HUES64 (cell line): Measurements from ENCODE around the gene CDH4.

Source experiments
- H3K27ac ChIP-seq: 2 replicates; pipeline ENCODE4 v1.7.0; 2013; ENCODE audit warnings: low read depth, low read length, inconsistent platforms
- H3K27me3 ChIP-seq: 2 replicates; pipeline ENCODE4 v1.6.1; 2013; ENCODE audit warnings: mild to moderate bottlenecking, low read length; ENCODE audit not compliant: insufficient read depth
- H3K36me3 ChIP-seq: 2 replicates; pipeline ENCODE4 v1.6.1; 2013; ENCODE audit warnings: mild to moderate bottlenecking, low read length; ENCODE audit not compliant: insufficient read depth
- H3K4me1 ChIP-seq: 2 replicates; pipeline ENCODE4 v1.6.1; 2013; ENCODE audit warnings: mild to moderate bottlenecking, low read length, moderate library complexity; ENCODE audit not compliant: insufficient read depth
- H3K4me3 ChIP-seq: 2 replicates; pipeline ENCODE4 v1.5.1; 2013; ENCODE audit warnings: mild to moderate bottlenecking, low read length, moderate library complexity
- H3K9ac ChIP-seq: 2 replicates; pipeline ENCODE4 v1.6.1; 2013; ENCODE audit warnings: mild to moderate bottlenecking, low read depth, low read length
- H3K9me3 ChIP-seq: 2 replicates; pipeline ENCODE4 v1.6.1; 2013; ENCODE audit warnings: low read depth, low read length; ENCODE audit not compliant: insufficient read depth
- WGBS: fragments of 150-250, 120-280 bp; methylation state at CpG from one replicate; pipeline ENCODE4 v1.1.7; 2013; ENCODE audit warnings: missing lambda C conversion rate; 5-methylcytosine and 5-hydroxymethylcytosine counted together

The CDH4 gene

GRCh38 chr20:61880706-61881105 is 628.6 kb downstream of the CDH4 start:
- H3K9ac ChIP-seq = no peak overlapping the region
- no peaks in the 10 kb centered on the region for H3K36me3 ChIP-seq
- no peaks in the 10 kb centered on the region for H3K27me3 ChIP-seq
- no peak overlapping the region for H3K4me3 ChIP-seq
- H3K27ac ChIP-seq = no peak overlapping the region
- 93% methylated on average over 8 of the region's 8 CpGs for WGBS
- no peaks in the 10 kb centered on the region for H3K9me3 ChIP-seq
- no peaks in the 10 kb centered on the region for H3K4me1 ChIP-seq

GRCh38 chr20:61881416-61881815 is 629.4 kb downstream of the CDH4 start:
- Histone ChIP-seq H3K9ac (no peak overlapping the region), H3K27me3 (no peaks in the 10 kb centered on the region), H3K27ac (no peak overlapping the region), H3K9me3 (no peaks in the 10 kb centered on the region), H3K4me3 (no peak overlapping the region), H3K4me1 (no peaks in the 10 kb centered on the region), H3K36me3 (no peaks in the 10 kb centered on the region)
- 90% methylated on average over 19 of the region's 19 CpGs for WGBS

DNA sequence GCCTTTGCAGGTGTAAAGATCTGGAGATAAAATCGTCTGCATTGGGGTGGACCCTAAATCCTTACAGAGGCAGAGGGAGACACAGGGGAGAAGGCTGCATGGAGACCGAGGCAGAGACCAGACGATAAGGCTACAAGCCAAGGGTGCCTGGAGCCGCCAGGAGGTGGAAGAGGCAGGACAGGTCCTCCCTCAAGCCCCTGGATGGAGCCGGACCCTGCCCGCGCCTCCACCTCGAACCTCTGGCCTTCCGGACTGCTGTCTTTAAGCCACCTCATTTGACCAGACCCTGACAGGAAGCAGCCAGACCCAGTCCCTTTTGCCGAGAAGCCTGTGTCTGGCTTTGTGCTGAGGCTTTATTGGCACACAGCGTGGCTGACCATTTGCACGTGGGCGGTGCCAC is 629.8 kb downstream of the CDH4 start:
- Histone ChIP-seq H3K9ac (no peak overlapping the region), H3K4me1 (no peaks in the 10 kb centered on the region), H3K4me3 (no peak overlapping the region), H3K27ac (no peak overlapping the region), H3K36me3 (no peaks in the 10 kb centered on the region), H3K27me3 (no peaks in the 10 kb centered on the region), H3K9me3 (no peaks in the 10 kb centered on the region)
- WGBS = 92% methylated on average over 13 of the region's 13 CpGs

DNA sequence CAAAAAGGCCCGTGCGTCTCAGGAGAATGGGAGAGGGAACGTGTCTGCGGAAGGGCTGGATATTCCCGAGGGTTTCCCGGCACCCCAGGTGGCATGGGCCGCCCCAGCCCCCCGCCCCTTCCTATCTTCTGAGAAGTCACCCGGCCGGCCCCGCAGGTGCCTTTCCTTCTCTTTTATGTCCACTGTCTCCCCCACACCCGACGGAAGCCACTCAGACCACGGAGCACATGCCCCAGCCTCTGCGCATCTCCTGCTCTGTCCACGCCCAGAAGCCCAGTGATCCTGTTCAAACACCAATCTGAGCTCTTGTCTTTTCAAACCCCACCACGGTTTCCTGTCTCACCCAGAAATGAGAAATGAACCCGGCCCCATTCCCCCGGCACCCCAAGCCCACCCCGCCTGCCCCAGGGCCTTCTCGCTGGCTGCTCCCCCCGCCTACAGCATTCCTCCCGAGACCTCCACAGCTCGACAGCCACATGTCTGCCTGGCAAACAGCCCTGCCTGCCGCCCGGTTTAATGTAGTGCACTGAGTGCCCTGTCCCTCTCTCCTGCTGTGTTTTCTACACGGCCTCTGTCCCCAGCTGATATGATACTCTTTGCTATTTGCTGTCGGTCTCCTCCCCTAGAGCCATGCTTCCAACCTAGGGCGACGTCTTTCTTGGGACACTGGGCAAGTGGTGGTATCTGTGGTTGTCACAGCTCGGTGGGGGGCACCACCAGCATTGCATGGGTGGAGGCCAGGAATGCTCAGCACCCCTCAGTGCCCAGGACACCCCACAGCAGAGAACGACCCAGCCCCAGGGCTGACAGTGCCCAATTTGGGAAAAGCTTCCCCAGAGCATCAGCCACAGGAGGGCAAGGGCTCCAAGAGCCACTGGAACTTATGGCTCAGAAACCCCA is 630.9 kb downstream of the CDH4 start:
- no peaks in the 10 kb centered on the region for H3K36me3 ChIP-seq
- no peak overlapping the region for H3K4me3 ChIP-seq
- no peak overlapping the region for H3K27ac ChIP-seq
- H3K27me3 ChIP-seq = no peaks in the 10 kb centered on the region
- 77% methylated on average over 32 of the region's 32 CpGs for WGBS
- no peaks in the 10 kb centered on the region for H3K4me1 ChIP-seq
- no peak overlapping the region for H3K9ac ChIP-seq
- H3K9me3 ChIP-seq = no peaks in the 10 kb centered on the region

DNA sequence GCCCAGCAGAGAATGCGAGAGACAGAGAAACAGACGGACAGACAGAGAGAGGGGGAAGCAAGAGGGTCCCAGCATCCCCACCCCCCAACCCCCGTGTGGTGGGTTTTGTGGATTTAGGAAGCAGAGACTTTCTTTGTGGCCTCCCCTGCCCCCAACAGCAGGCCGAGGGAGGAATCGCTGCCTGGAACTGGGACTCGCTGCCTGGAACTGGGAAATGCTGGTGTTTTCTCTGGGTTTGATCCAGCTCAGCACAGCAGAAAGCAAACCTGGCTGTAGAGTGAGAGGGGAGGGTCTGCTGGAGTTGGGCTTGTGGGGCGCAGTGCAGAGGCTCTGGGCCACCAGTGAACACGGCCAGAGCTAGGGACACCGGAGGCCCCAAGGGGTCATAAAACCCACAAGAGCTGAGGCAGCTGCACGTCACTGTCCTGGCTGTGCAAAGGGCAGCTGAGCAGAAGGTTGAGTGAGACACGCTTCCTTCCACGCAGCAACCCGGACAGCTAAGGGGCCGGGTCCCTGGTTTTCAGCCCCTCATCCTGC is 631.9 kb downstream of the CDH4 start:
- Histone ChIP-seq H3K36me3 (no peaks in the 10 kb centered on the region), H3K27me3 (no peaks in the 10 kb centered on the region), H3K4me1 (no peaks in the 10 kb centered on the region), H3K27ac (no peak overlapping the region), H3K4me3 (no peak overlapping the region), H3K9me3 (no peaks in the 10 kb centered on the region), H3K9ac (no peak overlapping the region)
- 89% methylated on average over 12 of the region's 14 CpGs for WGBS

DNA sequence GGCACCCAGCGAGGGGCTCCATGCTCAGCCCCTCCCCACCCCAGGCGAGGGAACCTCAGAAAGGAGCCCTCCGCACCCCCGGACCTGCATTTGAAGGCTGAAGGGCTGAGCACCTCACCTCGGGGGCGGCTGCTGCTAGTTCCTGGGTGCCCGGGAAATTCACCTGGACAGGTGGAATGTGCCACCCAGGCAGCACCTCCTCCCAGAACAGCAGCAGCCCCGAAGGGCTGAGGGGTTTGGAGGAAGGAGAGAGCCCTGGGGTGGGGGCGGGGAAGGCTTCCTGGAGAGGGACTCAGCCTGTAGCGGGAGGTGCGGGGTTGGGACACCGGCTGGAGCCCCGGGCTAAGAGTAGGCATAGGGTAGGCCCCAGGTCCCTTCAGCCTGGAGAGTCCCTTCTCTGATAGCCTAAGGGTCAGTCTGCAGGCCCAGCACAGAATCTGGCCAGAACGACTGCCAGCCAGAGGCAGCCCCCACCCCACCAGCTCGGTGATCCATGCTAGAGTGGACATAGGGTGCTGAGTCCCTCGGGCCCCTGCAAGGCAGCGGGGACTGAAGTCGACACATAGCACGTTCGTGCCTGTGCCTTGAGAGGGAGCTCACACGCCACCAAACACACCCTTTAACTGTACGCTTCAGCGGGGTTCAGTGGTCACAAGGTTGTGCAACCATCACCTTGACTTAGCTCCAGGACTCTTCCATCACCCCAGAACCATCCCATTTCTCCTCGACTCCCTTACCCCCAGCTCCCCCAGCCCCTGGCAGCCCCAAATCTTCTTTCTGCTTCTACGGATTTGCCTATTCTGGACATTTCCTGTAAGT is 632.7 kb downstream of the CDH4 start:
- 87% methylated on average over 25 of the region's 25 CpGs for WGBS
- no peaks in the 10 kb centered on the region for H3K27me3 ChIP-seq

DNA sequence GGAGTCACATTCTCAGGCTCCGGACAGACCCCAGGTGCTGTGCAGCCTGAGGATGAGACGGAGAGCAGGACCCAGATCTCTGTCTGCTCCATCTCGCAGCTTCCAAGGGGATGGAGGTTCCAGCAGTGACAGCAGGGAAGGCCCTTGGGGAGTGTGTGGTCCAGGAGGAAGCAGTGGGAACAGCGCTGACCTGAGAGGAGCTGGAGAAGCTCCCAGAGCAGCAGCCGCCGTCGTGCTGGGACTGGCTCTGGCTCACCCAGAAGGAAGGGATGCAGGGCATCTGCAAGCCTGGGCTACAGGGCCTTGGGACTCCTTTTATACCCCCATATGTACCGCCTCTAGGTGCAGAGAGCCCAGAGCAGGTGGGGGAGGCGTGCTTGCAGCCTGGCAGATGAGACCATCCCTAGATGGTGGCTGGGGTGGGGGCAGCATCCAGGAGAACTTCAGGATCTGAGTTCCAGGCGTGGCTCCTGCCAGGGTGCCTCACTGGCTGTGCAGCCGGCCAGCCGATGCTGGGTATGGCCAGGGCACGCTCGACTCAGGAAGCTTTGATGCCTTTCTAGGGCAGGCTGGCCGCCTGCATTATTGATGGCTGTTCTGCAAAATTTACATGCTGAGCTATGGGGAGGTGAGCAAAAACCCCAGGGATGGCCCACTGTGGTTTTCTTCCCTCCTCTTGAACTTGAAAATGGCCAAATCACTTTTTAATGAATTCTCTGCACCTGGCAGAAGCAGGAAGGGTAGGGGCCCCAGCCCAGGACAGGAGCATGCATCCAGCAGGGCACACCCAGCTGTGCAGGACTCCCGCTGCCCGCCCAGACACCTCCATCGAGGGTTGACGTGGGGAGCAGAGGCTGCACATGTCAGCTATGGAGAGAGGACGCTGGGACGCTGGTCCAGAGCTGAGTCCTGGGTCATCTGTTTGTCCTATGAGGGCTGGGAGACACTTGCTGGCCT is 634.0 kb downstream of the CDH4 start:
- Histone ChIP-seq H3K36me3 (no peaks in the 10 kb centered on the region), H3K4me1 (no peaks in the 10 kb centered on the region), H3K27ac (no peak overlapping the region), H3K4me3 (no peak overlapping the region), H3K9ac (no peak overlapping the region), H3K9me3 (no peaks in the 10 kb centered on the region), H3K27me3 (no peaks in the 10 kb centered on the region)
- WGBS = 92% methylated on average over 21 of the region's 21 CpGs

More for the DNA sequence above, 632.7 kb downstream of the CDH4 start:
- H3K9ac ChIP-seq = no peak overlapping the region
- no peak overlapping the region for H3K4me3 ChIP-seq
- no peaks in the 10 kb centered on the region for H3K36me3 ChIP-seq
- no peak overlapping the region for H3K27ac ChIP-seq
- H3K4me1 ChIP-seq = no peaks in the 10 kb centered on the region
- no peaks in the 10 kb centered on the region for H3K9me3 ChIP-seq

DNA sequence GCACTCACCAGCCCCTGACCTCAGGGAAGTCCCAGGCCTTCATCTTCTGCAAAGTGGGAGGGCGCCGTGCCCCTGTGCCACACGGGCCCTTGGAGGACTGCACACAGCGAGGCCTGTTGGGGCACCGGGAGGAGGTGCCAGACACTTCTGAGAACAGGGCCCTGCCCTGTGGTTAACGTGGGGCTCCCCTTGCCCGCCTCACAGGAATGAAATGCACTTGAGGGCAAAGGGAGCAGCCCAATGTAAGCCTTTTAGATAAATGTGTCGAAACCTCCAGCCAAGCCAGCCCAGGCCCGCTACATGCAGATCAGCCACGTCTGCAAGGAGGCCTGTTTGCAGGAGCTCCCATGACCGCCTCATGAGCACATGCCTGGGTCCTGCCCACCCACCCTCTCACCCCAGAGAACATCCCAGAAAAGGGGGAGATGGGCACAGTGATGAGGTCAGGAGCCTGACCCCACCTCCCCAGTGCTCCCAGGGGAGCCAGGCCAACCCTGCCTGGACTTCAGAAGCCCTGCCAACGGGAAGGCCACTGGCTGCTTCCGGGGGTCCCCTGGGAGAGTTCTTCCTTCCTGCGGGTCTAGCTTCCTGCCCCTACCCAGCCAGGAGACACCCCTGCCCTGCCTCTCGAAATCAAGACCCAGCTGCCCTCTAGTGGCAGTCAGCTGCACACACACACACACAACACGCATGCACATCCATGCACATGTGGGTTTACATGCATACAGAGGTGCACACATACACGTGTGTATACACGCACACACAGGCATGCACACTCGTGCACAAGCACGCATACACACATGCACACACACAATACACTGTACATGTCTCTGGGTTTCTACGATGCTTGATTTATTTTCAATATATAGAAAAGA is 634.9 kb downstream of the CDH4 start:
- H3K36me3 ChIP-seq = no peaks in the 10 kb centered on the region
- no peaks in the 10 kb centered on the region for H3K27me3 ChIP-seq
- no peak overlapping the region for H3K4me3 ChIP-seq
- no peaks in the 10 kb centered on the region for H3K9me3 ChIP-seq
- 67% methylated on average over 20 of the region's 21 CpGs for WGBS
- no peak overlapping the region for H3K9ac ChIP-seq
- no peaks in the 10 kb centered on the region for H3K4me1 ChIP-seq
- H3K27ac ChIP-seq = no peak overlapping the region

DNA sequence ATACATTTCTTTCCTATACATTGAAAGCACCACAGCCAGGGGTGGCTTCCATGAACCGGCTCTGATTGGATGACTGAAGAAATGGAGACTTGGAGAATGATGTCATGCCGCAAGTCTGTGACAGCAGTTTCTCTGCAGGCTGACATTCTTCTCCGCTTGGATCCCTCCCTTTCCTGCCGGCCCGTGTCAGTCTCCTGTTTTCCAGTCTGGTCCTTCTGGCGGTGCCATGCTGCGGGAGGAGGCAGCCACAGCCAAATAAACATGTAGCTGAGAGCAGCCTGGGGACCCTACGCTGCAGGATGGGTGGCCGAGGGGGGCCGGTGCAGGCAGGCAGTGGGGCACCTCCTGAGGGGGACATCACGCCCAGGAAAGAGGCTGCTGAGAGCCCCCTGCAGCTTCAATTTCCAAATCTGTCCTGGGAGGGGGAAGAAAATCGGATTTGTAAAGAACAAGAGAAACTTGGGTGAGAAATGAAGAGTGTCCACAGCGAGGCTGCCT is 635.6 kb downstream of the CDH4 start:
- Histone ChIP-seq H3K27me3 (no peaks in the 10 kb centered on the region), H3K27ac (no peak overlapping the region), H3K36me3 (no peaks in the 10 kb centered on the region), H3K9me3 (no peaks in the 10 kb centered on the region), H3K9ac (no peak overlapping the region), H3K4me1 (no peaks in the 10 kb centered on the region), H3K4me3 (no peak overlapping the region)
- 78% methylated on average over 13 of the region's 13 CpGs for WGBS
